Mammary epithelial cell (primary cell): ENCODE measurements around the gene TRPM1.

Experiments
- EZH2 ChIP-seq: IDR thresholded peaks from 2 replicates; pipeline ENCODE4 v1.6.1; 2012; ENCODE audit warnings: low read length, inconsistent platforms, borderline replicate concordance
- TF ChIP-seq, protein P1 (sequence below), 2 donors: IDR thresholded peaks in 1 of 2; conservative IDR thresholded peaks in 1 of 2; 2 replicates each; pipeline ENCODE4 v1.5.1; 2011 to 2012; ENCODE audit warnings: inconsistent platforms in 2 of 2, low read length in 2 of 2, mild to moderate bottlenecking in 2 of 2, control low read depth in 1 of 2, low read depth in 1 of 2; ENCODE audit not compliant: insufficient read depth in 1 of 2; ENCODE audit errors: extremely low read depth in 1 of 2

DNA sequence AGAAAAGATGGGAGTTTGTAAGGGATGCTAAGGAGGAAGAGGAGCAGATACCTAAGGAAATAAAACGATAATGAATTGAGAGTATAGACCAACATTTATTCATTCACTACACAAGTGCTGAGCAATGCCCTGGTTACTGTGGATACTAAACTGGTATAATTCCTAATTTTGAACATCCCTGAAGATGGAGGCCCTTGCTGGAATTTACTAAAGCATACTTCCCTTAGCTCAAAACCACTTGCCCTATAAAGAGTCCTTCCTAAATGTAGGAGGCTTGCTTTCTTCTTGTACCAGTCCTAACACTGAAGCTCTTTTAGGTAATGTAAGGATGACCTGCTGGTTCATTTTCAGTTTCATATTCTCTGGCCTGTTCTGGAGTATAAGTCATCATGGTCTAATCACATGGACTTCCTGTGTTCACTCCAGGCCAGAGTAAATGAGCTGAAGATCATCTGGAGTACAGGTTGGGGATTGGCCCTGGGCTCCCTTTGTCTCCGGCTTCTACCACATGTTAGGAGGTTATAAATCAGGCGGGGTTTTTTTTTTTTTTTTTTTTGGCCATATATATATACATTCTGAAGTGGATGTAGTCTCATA, 70.0 kb downstream of the TRPM1 start:
- TF ChIP-seq, protein P1, sequence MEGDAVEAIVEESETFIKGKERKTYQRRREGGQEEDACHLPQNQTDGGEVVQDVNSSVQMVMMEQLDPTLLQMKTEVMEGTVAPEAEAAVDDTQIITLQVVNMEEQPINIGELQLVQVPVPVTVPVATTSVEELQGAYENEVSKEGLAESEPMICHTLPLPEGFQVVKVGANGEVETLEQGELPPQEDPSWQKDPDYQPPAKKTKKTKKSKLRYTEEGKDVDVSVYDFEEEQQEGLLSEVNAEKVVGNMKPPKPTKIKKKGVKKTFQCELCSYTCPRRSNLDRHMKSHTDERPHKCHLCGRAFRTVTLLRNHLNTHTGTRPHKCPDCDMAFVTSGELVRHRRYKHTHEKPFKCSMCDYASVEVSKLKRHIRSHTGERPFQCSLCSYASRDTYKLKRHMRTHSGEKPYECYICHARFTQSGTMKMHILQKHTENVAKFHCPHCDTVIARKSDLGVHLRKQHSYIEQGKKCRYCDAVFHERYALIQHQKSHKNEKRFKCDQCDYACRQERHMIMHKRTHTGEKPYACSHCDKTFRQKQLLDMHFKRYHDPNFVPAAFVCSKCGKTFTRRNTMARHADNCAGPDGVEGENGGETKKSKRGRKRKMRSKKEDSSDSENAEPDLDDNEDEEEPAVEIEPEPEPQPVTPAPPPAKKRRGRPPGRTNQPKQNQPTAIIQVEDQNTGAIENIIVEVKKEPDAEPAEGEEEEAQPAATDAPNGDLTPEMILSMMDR (conservative IDR thresholded peaks at IDR 0.05 in 1 of 2, IDR thresholded peaks at IDR 0.05 in 1 of 2; ENCODE audit: extremely low read depth in 1 of 2, insufficient read depth in 1 of 2, low read depth in 1 of 2, low read length in 2 of 2): no peak
- no peak for TF ChIP-seq EZH2
